T-helper 17 cell (primary cell): ENCODE data around the gene VN1R5. TPM values are rescaled to one million over a fixed set of nuclear protein-coding genes. Genes with fewer than 3 reads are reported as not detected.
A peak's percentile ranks its signal among the peaks of the same experiment; 100 is the strongest.
"Not testable (repeated sequence)": the region's sequence is repeated elsewhere in the genome, so short reads cannot be mapped to it uniquely, and the experiment has no call there.

Experiments used
- ATAC-seq: fragments of 150-1000 bp; cut with Tn5 transposase; 2 replicates; pipeline ENCODE4 v1.10.0; 2021; ENCODE audit warnings: mild to moderate bottlenecking, moderate library complexity
- DNase-seq, 3 donors: peaks; one replicate each; pipeline versions ENCODE4 v3.0.0 to v3.0.0-alpha.2; 2020 to 2021
- H3K9me3 ChIP-seq: one replicate; pipeline ENCODE4 v1.7.0; 2013; ENCODE audit warnings: low read length, mild to moderate bottlenecking; ENCODE audit not compliant: control insufficient read depth, poor library complexity, severe bottlenecking
- H3K27ac Mint-ChIP-seq: one replicate; pipeline ENCODE4 v1.8.0; 2022; ENCODE audit warnings: mild to moderate bottlenecking, moderate library complexity, mixed read lengths
- H3K27me3 Mint-ChIP-seq: one replicate; pipeline ENCODE4 v1.8.0; 2022; ENCODE audit warnings: mixed read lengths
- H3K36me3 Mint-ChIP-seq: one replicate; pipeline ENCODE4 v1.8.0; 2022; ENCODE audit warnings: low read depth, mixed read lengths
- H3K4me1 Mint-ChIP-seq: one replicate; pipeline ENCODE4 v1.8.0; 2022; ENCODE audit warnings: mild to moderate bottlenecking, mixed read lengths
- H3K4me3 Mint-ChIP-seq: one replicate; pipeline ENCODE4 v1.8.0; 2022; ENCODE audit warnings: mild to moderate bottlenecking, moderate library complexity, mixed read lengths
- total RNA-seq, 4 donors: library from RNA in 2 of 4; stranded (reverse) in 2 of 4; gene quantifications; one replicate each; pipeline ENCODE4 v1.2.3 and lab custom pipeline; 2022 to 2026

The VN1R5 gene
- total RNA-seq (not detected), total RNA-seq (lab: John Stamatoyannopoulos, UW) (0 reads per million in 2 donors)

- ATAC-seq, H3K4me3 Mint-ChIP-seq, H3K27ac Mint-ChIP-seq, DNase-seq, H3K9me3 ChIP-seq, H3K36me3 Mint-ChIP-seq, H3K27me3 Mint-ChIP-seq, H3K4me1 Mint-ChIP-seq: not testable (repeated sequence)
Observed at GRCh38 chr1:247255772-247256171, at the start of gene VN1R5. Gene VN1R5 (plus strand): TSS chr1:247256072.

GRCh38 chr1:247209396-247209795, 46.5 kb upstream of the VN1R5 start:
- H3K27me3 Mint-ChIP-seq = no peaks in the 10 kb centered on the region
- H3K4me1 Mint-ChIP-seq = peaks cover 49% of the 10 kb centered on the region
- ATAC-seq (no peak), DNase-seq (no peak)
- H3K4me3 Mint-ChIP-seq = peak overlapping the region; percentile 97
- H3K9me3 ChIP-seq = no peaks in the 10 kb centered on the region
- peaks cover 4% of the 10 kb centered on the region for H3K36me3 Mint-ChIP-seq
- H3K27ac Mint-ChIP-seq = peak overlapping the region; percentile 80

GRCh38 chr1:247210062-247210375, 45.9 kb upstream of the VN1R5 start:
- Mint-ChIP-seq H3K4me1 (peaks cover 51% of the 10 kb centered on the region), H3K27ac (peak overlapping the region; percentile 80), H3K36me3 (peaks cover 4% of the 10 kb centered on the region), H3K4me3 (peak overlapping the region; percentile 97), H3K27me3 (no peaks in the 10 kb centered on the region)
- no peak for DNase-seq
- no peak for ATAC-seq
- H3K9me3 ChIP-seq = no peaks in the 10 kb centered on the region

- Mint-ChIP-seq H3K36me3 (peaks cover 4% of the 10 kb centered on the region), H3K4me1 (peaks cover 52% of the 10 kb centered on the region), H3K4me3 (peak overlapping the region; percentile 97), H3K27ac (peak overlapping the region; percentile 80), H3K27me3 (no peaks in the 10 kb centered on the region)
- ATAC-seq (peak; percentile 99), DNase-seq (peak; percentile 87 to 91 (median 87))
- H3K9me3 ChIP-seq = no peaks in the 10 kb centered on the region
Observed at GRCh38 chr1:247210376-247211117, 45.3 kb upstream of the VN1R5 start.

GRCh38 chr1:247211339-247211738, 44.5 kb upstream of the VN1R5 start:
- Mint-ChIP-seq H3K36me3 (peaks cover 4% of the 10 kb centered on the region), H3K4me1 (peaks cover 50% of the 10 kb centered on the region), H3K4me3 (peak overlapping the region; percentile 21), H3K27ac (peak overlapping the region; percentile 80), H3K27me3 (no peaks in the 10 kb centered on the region)
- no peak for ATAC-seq
- no peaks in the 10 kb centered on the region for H3K9me3 ChIP-seq
- no peak for DNase-seq

GRCh38 chr1:247212012-247212411, 43.9 kb upstream of the VN1R5 start:
- Mint-ChIP-seq H3K4me3 (peak overlapping the region; percentile 57), H3K27me3 (no peaks in the 10 kb centered on the region), H3K4me1 (peaks cover 53% of the 10 kb centered on the region), H3K27ac (peak overlapping the region; percentile 80), H3K36me3 (peaks cover 4% of the 10 kb centered on the region)
- DNase-seq (no peak), ATAC-seq (no peak)
- no peaks in the 10 kb centered on the region for H3K9me3 ChIP-seq

GRCh38 chr1:247212627-247213617, 43.0 kb upstream of the VN1R5 start:
- no peak for ATAC-seq
- H3K9me3 ChIP-seq = no peaks in the 10 kb centered on the region
- H3K27ac Mint-ChIP-seq = peak overlapping the region; percentile 80
- no peak for DNase-seq
- H3K27me3 Mint-ChIP-seq = no peaks in the 10 kb centered on the region
- H3K4me3 Mint-ChIP-seq = peak overlapping the region; percentile 57
- peaks cover 46% of the 10 kb centered on the region for H3K4me1 Mint-ChIP-seq
- no peaks in the 10 kb centered on the region for H3K36me3 Mint-ChIP-seq

GRCh38 chr1:247216261-247216660, 39.6 kb upstream of the VN1R5 start:
- no peak for ATAC-seq
- Mint-ChIP-seq H3K4me3 (no peak overlapping the region), H3K36me3 (no peaks in the 10 kb centered on the region), H3K4me1 (peaks cover 27% of the 10 kb centered on the region), H3K27me3 (no peaks in the 10 kb centered on the region), H3K27ac (no peak overlapping the region)
- no peaks in the 10 kb centered on the region for H3K9me3 ChIP-seq
- DNase-seq = no peak

- Mint-ChIP-seq H3K27me3 (peaks cover 5% of the 10 kb centered on the region), H3K4me1 (peaks cover 11% of the 10 kb centered on the region), H3K27ac (no peak overlapping the region), H3K36me3 (no peaks in the 10 kb centered on the region), H3K4me3 (no peak overlapping the region)
- ATAC-seq = no peak
- no peak for DNase-seq
- H3K9me3 ChIP-seq = no peaks in the 10 kb centered on the region
Observed at GRCh38 chr1:247218121-247218651, 37.7 kb upstream of the VN1R5 start.

- not testable (repeated sequence) for DNase-seq, H3K9me3 ChIP-seq, H3K27ac Mint-ChIP-seq, H3K4me3 Mint-ChIP-seq, H3K27me3 Mint-ChIP-seq, ATAC-seq, H3K4me1 Mint-ChIP-seq, H3K36me3 Mint-ChIP-seq
Observed at GRCh38 chr1:247220280-247220679, 35.6 kb upstream of the VN1R5 start.

GRCh38 chr1:247222840-247223239, 33.0 kb upstream of the VN1R5 start:
- no peaks in the 10 kb centered on the region for H3K9me3 ChIP-seq
- no peak overlapping the region for H3K4me3 Mint-ChIP-seq
- no peaks in the 10 kb centered on the region for H3K36me3 Mint-ChIP-seq
- ATAC-seq = no peak
- no peak for DNase-seq
- no peaks in the 10 kb centered on the region for H3K4me1 Mint-ChIP-seq
- peaks cover 5% of the 10 kb centered on the region for H3K27me3 Mint-ChIP-seq
- H3K27ac Mint-ChIP-seq = no peak overlapping the region

- Mint-ChIP-seq H3K4me3 (no peak overlapping the region), H3K27me3 (peaks cover 5% of the 10 kb centered on the region), H3K4me1 (no peaks in the 10 kb centered on the region), H3K36me3 (peaks cover 2% of the 10 kb centered on the region), H3K27ac (no peak overlapping the region)
- no peaks in the 10 kb centered on the region for H3K9me3 ChIP-seq
- ATAC-seq (no peak), DNase-seq (no peak)
Observed at GRCh38 chr1:247224822-247225221, 31.1 kb upstream of the VN1R5 start.

GRCh38 chr1:247228133-247228532, 27.7 kb upstream of the VN1R5 start:
- ATAC-seq = no peak

More at GRCh38 chr1:247228133-247228532, 27.7 kb upstream of the VN1R5 start:
- DNase-seq = no peak
- H3K27me3 Mint-ChIP-seq = no peaks in the 10 kb centered on the region
- H3K27ac Mint-ChIP-seq = no peak overlapping the region
- no peaks in the 10 kb centered on the region for H3K9me3 ChIP-seq
- H3K4me1 Mint-ChIP-seq = no peaks in the 10 kb centered on the region
- H3K4me3 Mint-ChIP-seq = no peak overlapping the region
- peaks cover 2% of the 10 kb centered on the region for H3K36me3 Mint-ChIP-seq
